Stimulated activated CD4-positive, alpha-beta T cell treated with anti-CD3 and anti-CD28 coated beads, Interleukin-4, amount 100 ng/mL, for 4 hours (primary cell): ENCODE data around the gene LHFPL2.
A peak's percentile ranks its signal among the peaks of the same experiment; 100 is the strongest.
"Not testable (repeated sequence)": the region's sequence is repeated elsewhere in the genome, so short reads cannot be mapped to it uniquely, and the experiment has no call there.

Source experiments
- DNase-seq, 2 experiments: peaks; one replicate each; pipeline ENCODE4 v3.0.0-alpha.2; 2020

LHFPL2 gene

GRCh38 chr5:78648359-78649210 lies at the start of gene LHFPL2:
LHFPL2 (minus strand) TSS chr5:78648772; CDS start chr5:78510213, 138,559 bp downstream.
- peak; percentile 14 to 19 for DNase-seq

GRCh38 chr5:78696637-78697036 lies 48.1 kb upstream of the LHFPL2 start:
- no peak for DNase-seq

- not testable (repeated sequence) for DNase-seq
Observed at GRCh38 chr5:78696052-78696451, 47.5 kb upstream of the LHFPL2 start.

- no peak for DNase-seq
Observed at GRCh38 chr5:78693339-78693738, 44.8 kb upstream of the LHFPL2 start.

- DNase-seq: no peak
Observed at GRCh38 chr5:78691084-78691960, 42.8 kb upstream of the LHFPL2 start.

- DNase-seq: no peak
Observed at GRCh38 chr5:78690253-78690972, 41.8 kb upstream of the LHFPL2 start.

GRCh38 chr5:78689540-78690252 lies 41.1 kb upstream of the LHFPL2 start:
- DNase-seq: no peak

- not testable (repeated sequence) for DNase-seq
Observed at GRCh38 chr5:78687514-78687913, 38.9 kb upstream of the LHFPL2 start.

GRCh38 chr5:78683905-78684304 lies 35.3 kb upstream of the LHFPL2 start:
- not testable (repeated sequence) for DNase-seq

- no peak for DNase-seq
Observed at GRCh38 chr5:78679905-78680304, 31.3 kb upstream of the LHFPL2 start.

GRCh38 chr5:78677777-78678668 lies 29.5 kb upstream of the LHFPL2 start:
- DNase-seq: no peak

GRCh38 chr5:78675956-78676730 lies 27.6 kb upstream of the LHFPL2 start:
- no peak for DNase-seq

GRCh38 chr5:78673827-78674226 lies 25.3 kb upstream of the LHFPL2 start:
- not testable (repeated sequence) for DNase-seq

- DNase-seq: no peak
Observed at GRCh38 chr5:78672154-78672553, 23.6 kb upstream of the LHFPL2 start.

- no peak for DNase-seq
Observed at GRCh38 chr5:78671609-78672008, 23.0 kb upstream of the LHFPL2 start.

- DNase-seq: no peak
Observed at GRCh38 chr5:78670701-78671269, 22.2 kb upstream of the LHFPL2 start.

GRCh38 chr5:78669331-78669730 lies 20.8 kb upstream of the LHFPL2 start:
- no peak for DNase-seq

GRCh38 chr5:78667461-78668103 lies 19.0 kb upstream of the LHFPL2 start:
- DNase-seq: no peak

- not testable (repeated sequence) for DNase-seq
Observed at GRCh38 chr5:78666975-78667374, 18.4 kb upstream of the LHFPL2 start.

- no peak for DNase-seq
Observed at GRCh38 chr5:78666041-78666444, 17.5 kb upstream of the LHFPL2 start.
